SK-N-SH treated with all-trans-retinoic acid at 6 μM for 48 hours (cell line): Measurements from ENCODE around the gene MAPKAPK2.

Experiments used
- ATAC-seq: fragments of 200-7000 bp; cut with Tn5 transposase; 3 replicates; pipeline ENCODE4 v1.9.1; 2020; ENCODE audit warnings: mild to moderate bottlenecking, moderate library complexity
- ARNTL ChIP-seq: fragments of 450-650 bp; formaldehyde crosslinking; IDR thresholded peaks from 2 replicates; pipeline ENCODE4 v1.5.0; 2020; ENCODE audit warnings: low read depth, mild to moderate bottlenecking, moderate library complexity, borderline replicate concordance
- BACH2 ChIP-seq: fragments of 250-450 bp; sonication (Bioruptor Pico); IDR thresholded peaks from 2 replicates; pipeline ENCODE4 v1.9.0; 2021; ENCODE audit warnings: mild to moderate bottlenecking, borderline replicate concordance
- CREB5 ChIP-seq: fragments of 250-450 bp; sonication (Bioruptor Pico); IDR thresholded peaks from 2 replicates; pipeline ENCODE4 v1.5.1; 2020; ENCODE audit warnings: low read depth, mild to moderate bottlenecking, moderate library complexity
- CSDC2 ChIP-seq: fragments of 250-450 bp; sonication (Bioruptor Pico); IDR thresholded peaks from 2 replicates; pipeline ENCODE4 v1.5.0; 2020; ENCODE audit warnings: mild to moderate bottlenecking, moderate library complexity
- CSRNP3 ChIP-seq: fragments of 250-450 bp; sonication (Bioruptor Pico); IDR thresholded peaks from 2 replicates; pipeline ENCODE4 v1.5.1; 2021; ENCODE audit warnings: mild to moderate bottlenecking, moderate library complexity
- GLIS3 ChIP-seq: fragments of 250-450 bp; sonication (Bioruptor Pico); IDR thresholded peaks from 2 replicates; pipeline ENCODE4 v1.5.0; 2020; ENCODE audit warnings: mild to moderate bottlenecking, moderate library complexity
- ISL1 ChIP-seq: fragments of 250-450 bp; sonication (Bioruptor Pico); IDR thresholded peaks from 2 replicates; pipeline ENCODE4 v2.1.2; 2022; ENCODE audit warnings: mild to moderate bottlenecking, moderate library complexity
- OSR1 ChIP-seq: fragments of 250-450 bp; sonication (Bioruptor Pico); IDR thresholded peaks from 2 replicates; pipeline ENCODE4 v1.8.0; 2022; ENCODE audit warnings: moderate library complexity, mild to moderate bottlenecking, inconsistent platforms
- POU6F1 ChIP-seq: fragments of 250-450 bp; sonication (Bioruptor Pico); IDR thresholded peaks from 2 replicates; pipeline ENCODE4 v1.8.0; 2021; ENCODE audit warnings: low read depth, mild to moderate bottlenecking, moderate library complexity, borderline replicate concordance
- PPARA ChIP-seq: fragments of 250-450 bp; sonication (Bioruptor Pico); IDR thresholded peaks from 2 replicates; pipeline ENCODE4 v1.5.0; 2020; ENCODE audit warnings: mild to moderate bottlenecking, borderline replicate concordance
- RARB ChIP-seq: fragments of 250-450 bp; sonication (Bioruptor Pico); IDR thresholded peaks from 2 replicates; pipeline ENCODE4 v1.8.0; 2021; ENCODE audit warnings: mild to moderate bottlenecking, moderate library complexity
- SNAI2 ChIP-seq: fragments of 250-450 bp; sonication (Bioruptor Pico); IDR thresholded peaks from 2 replicates; pipeline ENCODE4 v1.5.0; 2020; ENCODE audit warnings: mild to moderate bottlenecking, moderate library complexity
- TCF4 ChIP-seq: fragments of 250-450 bp; sonication (Bioruptor Pico); IDR thresholded peaks from 2 replicates; pipeline ENCODE4 v1.8.0; 2021; ENCODE audit warnings: mild to moderate bottlenecking, moderate library complexity, borderline replicate concordance
- TOX ChIP-seq: fragments of 250-450 bp; sonication (Bioruptor Pico); IDR thresholded peaks from 2 replicates; pipeline ENCODE4 v1.8.0; 2021; ENCODE audit warnings: mild to moderate bottlenecking, moderate library complexity, borderline replicate concordance
- ZFP3 ChIP-seq: fragments of 250-450 bp; sonication (Bioruptor Pico); IDR thresholded peaks from 2 replicates; pipeline ENCODE4 v1.5.0; 2020; ENCODE audit warnings: mild to moderate bottlenecking, moderate library complexity
- ZNF565 ChIP-seq: fragments of 450-650 bp; formaldehyde crosslinking; conservative IDR thresholded peaks from 2 replicates; pipeline ENCODE4 v1.5.0; 2020; ENCODE audit warnings: low read depth, mild to moderate bottlenecking, moderate library complexity
- ZNF70 ChIP-seq: fragments of 450-650 bp; formaldehyde crosslinking; IDR thresholded peaks from 2 replicates; pipeline ENCODE4 v1.5.0; 2020; ENCODE audit warnings: mild to moderate bottlenecking, moderate library complexity
- ZNF8 ChIP-seq: fragments of 450-650 bp; formaldehyde crosslinking; IDR thresholded peaks from 2 replicates; pipeline ENCODE4 v1.5.0; 2020; ENCODE audit warnings: mild to moderate bottlenecking, moderate library complexity
- TF ChIP-seq, protein P1 (sequence below): fragments of 250-450 bp; sonication (Bioruptor Pico); IDR thresholded peaks from 2 replicates; pipeline ENCODE4 v1.8.0; 2020; ENCODE audit warnings: mild to moderate bottlenecking, moderate library complexity, borderline replicate concordance

The MAPKAPK2 gene

DNA sequence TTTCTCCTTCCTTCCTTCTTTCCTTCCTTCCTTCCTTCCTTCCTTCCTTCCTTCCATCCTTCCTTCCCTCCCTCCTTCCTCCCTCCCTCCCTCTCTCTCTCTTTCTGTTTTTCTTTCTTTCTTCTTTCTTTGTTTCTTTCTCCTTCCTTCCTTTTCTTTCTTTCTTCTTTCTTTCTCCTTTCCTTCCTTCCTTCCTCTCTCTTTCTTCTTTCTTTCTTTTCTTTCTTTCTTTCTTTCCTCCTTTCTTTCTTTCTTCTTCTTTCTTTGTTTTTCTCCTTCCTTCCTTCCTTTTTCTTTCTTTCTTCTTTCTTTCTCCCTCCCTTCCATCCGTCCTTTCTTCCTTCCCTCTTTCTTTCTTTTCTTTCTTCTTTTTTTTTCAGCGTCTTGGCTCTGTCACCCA, 67.8 kb downstream of the MAPKAPK2 start:
- TF ChIP-seq PPARA, result no peak
- no peak for TF ChIP-seq ZNF565 (CRISPR knock-in tag)
- no peak for TF ChIP-seq GLIS3
- TF ChIP-seq RARB (CRISPR knock-in tag), result no peak
- no peak for TF ChIP-seq OSR1 (CRISPR knock-in tag)
- no peak for TF ChIP-seq BACH2
- TF ChIP-seq CSDC2 (CRISPR knock-in tag), result no peak
- no peak for TF ChIP-seq ZNF8
- TF ChIP-seq ZNF70 (CRISPR knock-in tag), result no peak
- no peak for TF ChIP-seq SNAI2 (CRISPR knock-in tag)
- no peak for ATAC-seq

- TF ChIP-seq ZFP3 (CRISPR knock-in tag) (no peak), BACH2 (no peak), TOX (CRISPR knock-in tag) (no peak), PPARA (no peak), ARNTL (CRISPR knock-in tag) (no peak), RARB (CRISPR knock-in tag) (no peak), ZNF565 (CRISPR knock-in tag) (no peak), ZNF8 (no peak), ZNF70 (CRISPR knock-in tag) (no peak), CREB5 (CRISPR knock-in tag) (no peak), OSR1 (CRISPR knock-in tag) (no peak), SNAI2 (CRISPR knock-in tag) (no peak), GLIS3 (no peak), ISL1 (CRISPR knock-in tag) (no peak)
- TF ChIP-seq, protein P1, sequence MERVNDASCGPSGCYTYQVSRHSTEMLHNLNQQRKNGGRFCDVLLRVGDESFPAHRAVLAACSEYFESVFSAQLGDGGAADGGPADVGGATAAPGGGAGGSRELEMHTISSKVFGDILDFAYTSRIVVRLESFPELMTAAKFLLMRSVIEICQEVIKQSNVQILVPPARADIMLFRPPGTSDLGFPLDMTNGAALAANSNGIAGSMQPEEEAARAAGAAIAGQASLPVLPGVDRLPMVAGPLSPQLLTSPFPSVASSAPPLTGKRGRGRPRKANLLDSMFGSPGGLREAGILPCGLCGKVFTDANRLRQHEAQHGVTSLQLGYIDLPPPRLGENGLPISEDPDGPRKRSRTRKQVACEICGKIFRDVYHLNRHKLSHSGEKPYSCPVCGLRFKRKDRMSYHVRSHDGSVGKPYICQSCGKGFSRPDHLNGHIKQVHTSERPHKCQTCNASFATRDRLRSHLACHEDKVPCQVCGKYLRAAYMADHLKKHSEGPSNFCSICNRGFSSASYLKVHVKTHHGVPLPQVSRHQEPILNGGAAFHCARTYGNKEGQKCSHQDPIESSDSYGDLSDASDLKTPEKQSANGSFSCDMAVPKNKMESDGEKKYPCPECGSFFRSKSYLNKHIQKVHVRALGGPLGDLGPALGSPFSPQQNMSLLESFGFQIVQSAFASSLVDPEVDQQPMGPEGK (CRISPR knock-in tag), result no peak
- TF ChIP-seq, all 23 proteins: peak for 0
- ATAC-seq, result no peak
These were observed 68.4 kb downstream of the MAPKAPK2 start for GRCh38 chr1:206753141-206753540.

DNA sequence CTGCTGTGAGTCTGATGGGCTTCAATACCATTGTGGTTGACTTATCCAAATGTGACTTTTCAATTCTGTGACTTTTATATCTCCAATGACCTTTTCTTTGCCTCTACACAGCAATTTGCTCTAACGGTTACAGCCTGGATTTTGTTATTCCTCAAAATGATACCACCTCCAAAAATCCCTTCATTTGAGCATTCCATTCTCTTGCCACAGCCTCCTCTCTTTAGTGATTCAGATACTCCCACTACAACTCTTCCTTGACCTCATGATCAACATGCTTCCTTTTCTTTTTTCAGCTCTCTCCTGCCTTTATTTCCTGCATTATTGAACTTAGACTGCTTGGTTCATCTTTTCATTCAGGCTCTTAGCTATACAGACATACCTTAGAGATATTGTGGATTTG, 69.3 kb downstream of the MAPKAPK2 start:
- TF ChIP-seq PPARA (no peak), CREB5 (CRISPR knock-in tag) (no peak), POU6F1 (CRISPR knock-in tag) (no peak), ZNF8 (no peak), TCF4 (CRISPR knock-in tag) (no peak), CSRNP3 (CRISPR knock-in tag) (no peak)
- TF ChIP-seq, protein P1 (CRISPR knock-in tag), result no peak
- ATAC-seq, result no peak
